NCI-H2107 treated with DMSO at 0.1 percent for 48 hours (cell line): ENCODE measurements around the gene EIF4E.
"Not testable (repeated sequence)": the region's sequence is repeated elsewhere in the genome, so short reads cannot be mapped to it uniquely, and the experiment has no call there.

ENCODE experiments used
- DNase-seq: peaks from one replicate; lab custom pipeline; 2025; ENCODE audit not compliant: unreplicated experiment; lab: John Stamatoyannopoulos, UW

Gene EIF4E

GRCh38 chr4:98934851-98935250 is 5.9 kb upstream of the EIF4E start:
- DNase-seq, result not testable (repeated sequence)

DNA sequence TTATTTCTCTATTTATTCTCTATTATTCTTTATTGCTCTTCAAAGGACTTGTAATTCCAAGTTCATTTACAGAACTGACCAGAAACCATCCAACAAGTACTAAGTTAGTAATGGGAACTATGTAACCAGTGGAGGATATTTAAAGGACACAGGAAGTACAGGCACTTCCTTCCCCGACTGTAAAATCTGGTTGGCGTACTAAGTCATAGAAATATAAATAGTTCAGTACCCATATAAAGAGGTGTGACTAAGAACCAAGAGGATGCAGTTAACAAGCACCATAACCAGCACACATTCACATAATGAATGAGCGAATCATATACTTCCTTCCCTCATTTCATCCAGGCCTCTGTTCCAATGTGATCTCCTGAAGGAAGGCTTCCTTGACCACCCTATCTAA is 3.6 kb upstream of the EIF4E start:
- no peak for DNase-seq

DNA sequence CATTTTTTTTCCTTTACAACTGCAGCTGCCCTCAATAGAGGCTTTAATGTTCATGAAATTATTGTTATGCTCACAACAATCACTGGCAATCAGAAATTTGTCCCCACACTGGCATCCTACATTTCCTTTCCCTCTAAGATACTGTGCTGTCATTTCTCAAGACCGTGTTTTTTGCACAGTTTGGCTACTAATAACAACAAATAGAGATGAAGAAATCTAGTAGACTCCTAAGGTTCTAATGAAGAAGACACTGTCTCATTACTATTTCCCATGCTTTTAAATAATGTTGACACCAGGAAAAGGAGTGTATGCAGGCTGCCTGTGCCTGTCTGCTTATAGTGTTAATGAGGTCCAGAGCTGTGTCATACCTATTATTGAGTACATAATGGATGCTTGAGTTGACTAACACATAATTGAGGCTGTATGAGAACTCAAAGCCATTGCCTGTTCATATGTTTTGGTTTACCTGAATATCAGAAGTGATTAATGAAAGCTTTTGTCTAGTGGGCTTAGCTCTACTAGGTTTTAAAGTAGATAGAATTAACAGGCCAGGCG is 1.5 kb upstream of the EIF4E start:
- DNase-seq, result no peak

GRCh38 chr4:98929341-98930267 is 671 bp upstream of the EIF4E start:
- peak; percentile 40 for DNase-seq

DNA sequence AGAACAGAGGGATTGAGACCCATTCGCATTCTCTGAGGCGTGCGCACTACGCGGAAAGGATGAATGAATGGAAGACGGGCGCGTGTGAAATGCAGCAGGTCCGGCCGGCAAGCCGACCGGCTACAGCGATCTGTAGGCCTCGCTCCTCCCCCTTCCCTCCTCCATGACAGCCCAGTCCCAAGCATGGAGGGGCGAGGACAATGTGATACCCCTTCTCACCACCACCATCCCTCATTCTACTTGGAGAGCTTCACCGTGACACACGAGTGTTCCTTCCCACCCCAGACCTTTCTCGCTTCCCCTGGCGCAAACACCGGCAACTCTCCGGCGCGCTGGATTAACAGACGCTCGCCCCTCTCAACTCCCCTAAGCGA is 815 bp downstream of the EIF4E start:
- peak; percentile 35 for DNase-seq

DNA sequence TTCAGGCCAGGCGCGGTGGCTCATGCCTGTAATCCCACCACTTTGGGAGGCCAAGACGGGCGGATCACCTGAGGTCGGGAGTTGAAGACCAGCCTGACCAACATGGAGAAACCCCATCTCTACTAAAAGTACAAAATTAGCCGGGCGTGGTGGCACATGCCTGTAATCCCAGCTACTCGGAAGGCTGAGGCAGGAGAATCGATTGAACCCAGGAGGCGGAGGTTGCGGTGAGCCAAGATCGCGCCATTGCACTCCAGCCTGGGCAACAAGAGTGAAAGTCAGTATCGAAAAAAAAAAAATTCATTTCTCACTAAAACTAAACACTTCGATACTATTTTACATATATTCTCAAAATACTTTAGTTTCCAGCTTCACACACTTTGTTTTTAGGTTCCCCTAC is 2.7 kb downstream of the EIF4E start:
- DNase-seq, result not testable (repeated sequence)

DNA sequence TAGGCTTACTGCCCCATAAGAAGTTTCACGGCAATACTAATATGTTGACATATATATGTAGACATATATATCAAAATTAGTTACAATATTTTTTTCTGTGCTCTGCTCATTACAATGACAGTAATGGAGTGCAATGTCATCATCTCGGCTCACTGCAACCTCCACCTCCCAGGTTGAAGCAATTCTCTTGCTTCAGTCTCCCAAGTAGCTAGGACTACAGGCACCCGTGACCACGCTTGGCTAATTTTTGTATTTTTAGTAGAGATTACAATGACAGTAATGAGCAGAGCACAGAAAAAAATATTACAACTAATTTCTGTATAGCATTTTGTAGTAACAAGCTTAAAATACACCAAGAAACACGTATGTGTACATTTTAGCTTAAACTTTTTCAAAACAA is 7.6 kb downstream of the EIF4E start:
- DNase-seq, result no peak

GRCh38 chr4:98919996-98920395 is 8.9 kb downstream of the EIF4E start:
- no peak for DNase-seq

DNA sequence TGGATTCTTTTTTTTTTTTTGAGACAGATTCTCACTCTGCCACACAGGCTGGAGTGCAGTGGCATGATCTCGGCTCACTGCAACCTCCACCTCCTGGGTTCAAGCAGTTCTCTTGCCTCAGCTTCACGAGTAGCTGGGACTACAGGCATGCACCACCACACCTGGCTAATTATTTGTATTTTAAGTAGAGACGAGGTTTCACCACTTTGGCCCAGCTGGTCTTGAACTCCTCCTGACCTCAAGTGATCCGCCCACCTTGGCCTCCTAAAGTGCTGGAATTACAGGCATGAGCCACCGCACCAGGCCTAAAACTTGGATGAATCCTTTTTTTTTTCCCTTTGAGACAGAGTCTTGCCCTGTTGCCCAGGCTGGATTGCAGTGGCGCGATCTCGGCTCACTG is 18.2 kb downstream of the EIF4E start:
- not testable (repeated sequence) for DNase-seq

DNA sequence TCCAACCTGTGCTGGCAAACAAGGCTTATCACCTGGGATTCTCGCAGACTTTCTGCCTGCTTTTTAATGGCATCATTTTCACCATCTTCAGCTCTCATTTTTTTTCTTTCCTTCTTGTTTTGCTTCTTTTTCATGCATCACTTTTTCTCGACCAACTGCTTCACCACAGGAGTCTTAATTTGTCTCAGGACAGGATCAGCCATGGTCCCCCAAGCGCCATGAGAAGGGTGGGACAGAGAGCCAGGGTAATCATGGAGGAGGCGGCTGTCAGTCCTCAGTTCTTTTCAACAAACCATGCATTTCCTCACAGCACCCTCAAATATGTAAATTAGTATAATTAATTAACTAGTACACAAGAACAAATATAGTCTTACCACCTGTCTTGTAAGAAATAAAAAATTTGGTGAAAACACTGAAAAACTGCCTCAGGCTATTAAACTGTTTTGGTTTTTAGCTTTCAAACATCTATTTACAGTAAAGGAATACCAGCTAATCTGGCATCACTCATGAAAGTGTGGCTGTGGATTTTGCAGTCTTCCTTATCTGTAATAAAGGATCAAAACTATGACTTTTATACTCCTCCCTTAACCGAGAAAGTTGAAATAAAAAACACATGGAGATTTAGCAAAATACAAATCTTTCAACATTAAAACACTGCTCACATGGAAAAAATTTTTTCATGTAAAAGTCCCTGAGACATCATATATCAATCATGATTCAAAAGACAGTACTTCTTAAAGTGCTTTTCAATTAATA is 19.1 kb downstream of the EIF4E start:
- DNase-seq, result no peak

GRCh38 chr4:98908703-98909262 is 20.1 kb downstream of the EIF4E start:
- no peak for DNase-seq

DNA sequence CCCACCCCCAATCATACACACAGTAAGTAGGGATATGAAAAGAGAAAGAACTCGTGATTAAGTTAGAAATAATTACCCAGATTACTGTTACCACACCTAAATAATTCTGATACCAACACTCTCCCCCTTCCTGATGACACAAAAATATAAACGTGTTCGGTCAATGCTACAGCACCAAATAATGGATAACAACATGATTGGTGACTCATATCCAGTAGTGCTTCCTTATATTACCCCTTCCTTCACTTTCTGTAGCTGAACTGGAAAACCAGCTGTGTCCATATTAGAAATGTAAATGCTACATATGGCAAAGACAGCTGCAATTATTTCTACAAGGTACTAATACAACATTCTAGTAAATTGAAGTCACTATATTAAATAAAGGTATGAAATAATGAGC is 20.8 kb downstream of the EIF4E start:
- no peak for DNase-seq

DNA sequence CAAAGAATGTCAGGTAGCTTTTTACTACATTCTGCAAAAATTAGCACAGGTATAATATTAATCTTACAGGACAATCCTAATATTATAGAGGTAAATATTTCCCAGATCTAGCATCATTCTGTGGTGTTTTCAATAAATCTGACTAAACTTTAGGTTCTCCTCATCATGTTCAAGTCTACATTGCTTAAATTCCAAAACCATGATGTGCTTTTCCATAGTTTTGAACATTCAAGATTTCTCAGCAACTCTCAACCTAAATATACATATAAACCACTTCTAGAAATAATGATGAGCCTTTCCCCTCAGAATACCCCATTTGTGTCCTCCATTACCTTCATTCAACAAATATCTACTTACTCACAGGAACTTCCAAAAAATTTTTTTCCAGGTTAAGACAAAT is 23.1 kb downstream of the EIF4E start:
- DNase-seq, result no peak

DNA sequence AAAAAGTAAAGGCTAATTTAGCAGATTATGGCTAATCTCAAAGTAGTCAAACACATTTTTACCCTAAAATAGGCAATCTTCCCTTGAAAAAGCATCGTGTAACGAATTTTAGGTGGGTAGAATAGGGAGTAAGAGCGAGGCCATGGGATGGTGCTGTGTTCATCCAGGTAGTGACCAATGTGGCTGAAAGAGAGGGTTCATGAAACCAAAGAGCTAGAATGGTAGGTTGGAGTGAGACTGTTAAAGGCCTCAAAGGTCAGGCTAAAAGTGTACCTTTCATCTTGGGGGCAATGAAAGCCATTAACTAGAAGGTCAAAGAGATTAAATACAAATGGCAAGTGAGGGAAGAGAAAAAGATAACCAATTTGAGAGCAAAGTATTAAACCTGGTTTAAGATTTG is 23.6 kb downstream of the EIF4E start:
- DNase-seq, result no peak

- no peak for DNase-seq
Observed at GRCh38 chr4:98903963-98904362, 25.0 kb downstream of the EIF4E start.

DNA sequence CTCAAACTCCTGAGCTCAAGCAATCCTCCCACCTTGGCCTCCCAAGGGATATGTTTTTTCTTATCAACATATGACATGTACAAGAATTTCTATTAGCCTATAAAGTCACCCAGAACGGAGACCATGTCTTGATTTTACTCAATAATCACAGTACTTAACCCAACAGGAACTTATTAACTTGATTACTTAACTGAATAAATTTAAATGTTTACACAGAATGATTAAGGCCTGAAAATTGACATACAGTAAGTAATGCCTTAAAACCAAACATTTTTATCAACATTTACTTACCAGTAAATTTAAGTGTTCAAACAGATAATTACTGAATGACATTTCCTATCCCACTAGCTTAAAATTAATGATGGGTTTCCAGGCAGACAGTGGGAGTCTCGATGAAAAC is 25.4 kb downstream of the EIF4E start:
- no peak for DNase-seq

DNA sequence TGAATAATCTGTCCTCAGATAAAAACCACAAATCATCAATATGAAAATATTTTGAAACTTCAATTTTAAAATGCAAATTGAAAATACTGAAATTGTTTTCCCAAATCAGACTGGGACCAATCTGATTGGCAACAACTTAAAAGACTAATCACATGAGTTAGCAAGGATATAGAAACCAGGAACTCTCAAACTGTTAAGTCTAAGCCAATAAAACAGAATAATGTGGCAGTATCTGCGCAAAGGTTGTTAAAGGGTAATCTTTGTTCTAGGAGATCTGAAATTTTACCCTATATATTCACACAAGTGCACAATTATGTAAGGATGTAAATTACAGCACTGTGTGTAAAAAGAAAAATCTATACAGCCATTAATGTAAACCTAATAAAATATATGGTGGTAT is 29.7 kb downstream of the EIF4E start:
- DNase-seq, result no peak

GRCh38 chr4:98891478-98892337 is 37.2 kb downstream of the EIF4E start:
- no peak for DNase-seq

- no peak for DNase-seq
Observed at GRCh38 chr4:98890702-98891455, 38.1 kb downstream of the EIF4E start.

GRCh38 chr4:98887145-98887544 is 41.8 kb downstream of the EIF4E start:
- no peak for DNase-seq
